Type B pancreatic cell (in vitro differentiated cells): Measurements from ENCODE around the gene FGF5. TPM values are rescaled to one million over a fixed set of nuclear protein-coding genes. Genes with fewer than 3 reads are reported as not detected.

ENCODE experiments used
- DNase-seq: peaks from one replicate; pipeline ENCODE4 v3.0.0; 2021; ENCODE audit warnings: mixed read lengths; ENCODE audit not compliant: unreplicated experiment; ENCODE audit errors: extremely low spot score
- H3K27ac Mint-ChIP-seq: 2 replicates; pipeline ENCODE4 v1.8.0; 2021; ENCODE audit warnings: mild to moderate bottlenecking, mixed read lengths
- H3K27me3 Mint-ChIP-seq: 2 replicates; pipeline ENCODE4 v1.8.0; 2021; ENCODE audit warnings: mixed read lengths
- H3K36me3 Mint-ChIP-seq: 2 replicates; pipeline ENCODE4 v1.8.0; 2021; ENCODE audit warnings: mixed read lengths
- H3K4me1 Mint-ChIP-seq: one replicate; pipeline ENCODE4 v1.8.0; 2021; ENCODE audit warnings: mixed read lengths; ENCODE audit not compliant: unreplicated experiment
- H3K4me3 Mint-ChIP-seq: 2 replicates; pipeline ENCODE4 v1.8.0; 2021; ENCODE audit warnings: mild to moderate bottlenecking, mixed read lengths
- H3K9me3 Mint-ChIP-seq: 2 replicates; pipeline ENCODE4 v1.8.0; 2021; ENCODE audit warnings: mixed read lengths
- total RNA-seq: library from RNA; stranded (reverse); gene quantifications from 2 replicates; pipeline ENCODE4 v1.2.1, GENCODE V29; 2021; ENCODE audit warnings: low replicate concordance
- TF ChIP-seq, protein P1 (sequence below): fragments of 200-600 bp; sonication (generic); conservative IDR thresholded peaks from 2 replicates; pipeline ENCODE4 v1.5.0; 2021; ENCODE audit warnings: antibody characterized with exemption, mild to moderate bottlenecking

Gene FGF5
- total RNA-seq, 1 donor from 2014 or later = 0.75 TPM

DNA sequence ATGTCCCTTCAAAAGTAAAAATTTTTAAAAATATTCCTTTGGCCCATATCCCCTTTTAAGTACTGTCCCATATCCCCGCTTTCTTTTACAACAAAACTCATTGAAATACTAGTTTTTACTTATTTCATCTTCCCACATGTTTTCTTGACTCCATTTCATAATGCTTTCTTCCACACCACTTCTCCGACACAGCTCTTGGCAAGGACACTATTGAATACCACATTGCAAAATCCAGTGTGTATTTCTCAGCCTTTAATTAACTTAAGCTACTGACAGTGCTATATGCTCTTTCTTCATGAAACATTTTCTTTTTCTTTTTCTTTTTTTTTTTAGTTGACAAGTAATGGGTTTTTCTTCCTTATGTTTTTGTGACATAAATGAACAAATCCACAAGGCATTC, 40.4 kb upstream of the FGF5 start:
- Mint-ChIP-seq H3K36me3 (no peaks in the 10 kb centered on the region), H3K27me3 (peaks cover 45% of the 10 kb centered on the region), H3K4me3 (no peak overlapping the region), H3K27ac (no peak overlapping the region), H3K9me3 (no peaks in the 10 kb centered on the region), H3K4me1 (no peaks in the 10 kb centered on the region)
- TF ChIP-seq, protein P1, sequence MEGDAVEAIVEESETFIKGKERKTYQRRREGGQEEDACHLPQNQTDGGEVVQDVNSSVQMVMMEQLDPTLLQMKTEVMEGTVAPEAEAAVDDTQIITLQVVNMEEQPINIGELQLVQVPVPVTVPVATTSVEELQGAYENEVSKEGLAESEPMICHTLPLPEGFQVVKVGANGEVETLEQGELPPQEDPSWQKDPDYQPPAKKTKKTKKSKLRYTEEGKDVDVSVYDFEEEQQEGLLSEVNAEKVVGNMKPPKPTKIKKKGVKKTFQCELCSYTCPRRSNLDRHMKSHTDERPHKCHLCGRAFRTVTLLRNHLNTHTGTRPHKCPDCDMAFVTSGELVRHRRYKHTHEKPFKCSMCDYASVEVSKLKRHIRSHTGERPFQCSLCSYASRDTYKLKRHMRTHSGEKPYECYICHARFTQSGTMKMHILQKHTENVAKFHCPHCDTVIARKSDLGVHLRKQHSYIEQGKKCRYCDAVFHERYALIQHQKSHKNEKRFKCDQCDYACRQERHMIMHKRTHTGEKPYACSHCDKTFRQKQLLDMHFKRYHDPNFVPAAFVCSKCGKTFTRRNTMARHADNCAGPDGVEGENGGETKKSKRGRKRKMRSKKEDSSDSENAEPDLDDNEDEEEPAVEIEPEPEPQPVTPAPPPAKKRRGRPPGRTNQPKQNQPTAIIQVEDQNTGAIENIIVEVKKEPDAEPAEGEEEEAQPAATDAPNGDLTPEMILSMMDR = no peak
- DNase-seq = no peak

DNA sequence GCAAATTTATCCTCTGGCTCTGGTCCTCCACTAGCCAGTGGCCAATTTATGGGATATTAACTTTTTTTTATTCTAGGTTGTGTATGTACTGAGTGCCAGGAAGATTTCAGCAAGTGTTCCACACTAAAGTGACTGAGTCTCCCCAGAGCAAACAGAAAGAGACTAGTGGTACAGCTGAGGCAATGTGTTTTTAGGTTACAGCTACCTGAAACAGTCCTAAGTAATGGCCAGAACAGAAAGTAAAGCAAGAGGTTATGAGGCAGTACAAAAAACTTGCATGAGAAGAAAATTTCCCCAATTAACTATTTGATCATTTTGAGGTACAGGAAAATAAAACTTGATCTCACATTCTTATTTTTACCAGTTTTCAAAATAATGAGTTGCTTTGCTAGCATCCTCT, 38.0 kb upstream of the FGF5 start:
- H3K27me3 Mint-ChIP-seq = peaks cover 40% of the 10 kb centered on the region
- DNase-seq = no peak
- H3K4me1 Mint-ChIP-seq = no peaks in the 10 kb centered on the region
- no peak overlapping the region for H3K27ac Mint-ChIP-seq
- no peaks in the 10 kb centered on the region for H3K9me3 Mint-ChIP-seq
- no peak overlapping the region for H3K4me3 Mint-ChIP-seq
- TF ChIP-seq, protein P1 = no peak
- no peaks in the 10 kb centered on the region for H3K36me3 Mint-ChIP-seq

DNA sequence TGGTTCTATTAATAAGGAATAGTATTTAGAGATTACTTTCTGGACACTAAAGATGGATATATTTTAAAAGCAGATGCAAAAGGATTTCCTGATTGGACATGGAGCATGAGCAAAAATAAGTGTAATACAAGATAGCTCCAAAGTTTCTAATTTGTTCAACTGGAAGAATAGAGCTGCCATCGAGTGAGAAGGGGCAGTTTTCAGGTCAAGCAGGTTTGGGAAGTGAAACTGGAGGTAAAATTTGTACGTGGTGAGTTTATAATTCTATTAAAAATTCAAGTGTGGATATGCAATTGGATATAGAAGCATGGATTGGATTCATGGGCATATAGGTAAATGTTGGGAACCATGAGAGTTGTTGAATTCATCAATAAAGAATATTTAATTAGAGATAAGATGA, 37.3 kb upstream of the FGF5 start:
- Mint-ChIP-seq H3K4me3 (no peak overlapping the region), H3K36me3 (no peaks in the 10 kb centered on the region), H3K4me1 (no peaks in the 10 kb centered on the region), H3K27me3 (peaks cover 46% of the 10 kb centered on the region), H3K9me3 (no peaks in the 10 kb centered on the region), H3K27ac (no peak overlapping the region)
- no peak for DNase-seq
- TF ChIP-seq, protein P1 = no peak

DNA sequence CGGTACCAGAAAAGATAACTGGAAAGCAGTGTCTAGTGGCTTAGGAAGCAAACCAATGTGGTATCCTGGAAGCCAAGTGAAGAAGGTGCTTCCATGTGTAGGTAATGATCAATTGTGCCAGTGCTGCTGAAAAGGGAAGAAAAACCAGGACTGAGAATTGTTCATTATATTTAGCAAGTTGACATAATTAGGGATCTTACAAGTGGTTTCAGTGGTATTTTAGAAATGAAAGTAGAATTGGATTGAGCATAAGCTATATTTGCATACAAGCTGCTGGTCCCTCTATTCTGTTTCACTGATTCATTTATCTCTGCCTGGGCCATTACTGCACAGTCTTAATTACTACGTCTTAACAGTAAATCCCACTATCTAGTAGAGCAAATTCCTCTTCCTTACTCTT, 36.9 kb upstream of the FGF5 start:
- no peaks in the 10 kb centered on the region for H3K4me1 Mint-ChIP-seq
- H3K27me3 Mint-ChIP-seq = peaks cover 49% of the 10 kb centered on the region
- no peak overlapping the region for H3K4me3 Mint-ChIP-seq
- TF ChIP-seq, protein P1 = no peak
- DNase-seq = no peak
- H3K36me3 Mint-ChIP-seq = no peaks in the 10 kb centered on the region
- H3K27ac Mint-ChIP-seq = no peak overlapping the region
- H3K9me3 Mint-ChIP-seq = no peaks in the 10 kb centered on the region

DNA sequence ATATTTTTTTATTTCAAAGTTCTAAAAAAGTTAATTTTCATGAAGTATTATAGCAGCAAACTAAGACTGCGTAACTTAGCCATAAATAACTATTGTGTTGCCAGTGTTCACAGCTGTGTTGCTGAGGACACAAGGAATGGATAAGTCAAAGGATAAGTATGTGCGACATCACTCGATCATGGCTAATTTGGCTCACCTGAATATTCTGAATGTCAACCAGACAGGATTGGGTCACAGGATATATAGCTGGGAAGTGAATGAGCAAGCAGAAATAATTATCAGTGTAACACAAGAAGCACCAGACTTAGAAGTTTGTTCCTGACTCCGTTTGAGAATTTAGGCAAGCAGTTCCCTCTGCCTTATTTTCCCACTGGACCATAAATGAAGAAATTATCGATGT, 35.3 kb upstream of the FGF5 start:
- Mint-ChIP-seq H3K27ac (no peak overlapping the region), H3K4me3 (no peak overlapping the region), H3K4me1 (no peaks in the 10 kb centered on the region), H3K27me3 (peaks cover 55% of the 10 kb centered on the region), H3K36me3 (no peaks in the 10 kb centered on the region), H3K9me3 (no peaks in the 10 kb centered on the region)
- TF ChIP-seq, protein P1 = no peak
- no peak for DNase-seq

DNA sequence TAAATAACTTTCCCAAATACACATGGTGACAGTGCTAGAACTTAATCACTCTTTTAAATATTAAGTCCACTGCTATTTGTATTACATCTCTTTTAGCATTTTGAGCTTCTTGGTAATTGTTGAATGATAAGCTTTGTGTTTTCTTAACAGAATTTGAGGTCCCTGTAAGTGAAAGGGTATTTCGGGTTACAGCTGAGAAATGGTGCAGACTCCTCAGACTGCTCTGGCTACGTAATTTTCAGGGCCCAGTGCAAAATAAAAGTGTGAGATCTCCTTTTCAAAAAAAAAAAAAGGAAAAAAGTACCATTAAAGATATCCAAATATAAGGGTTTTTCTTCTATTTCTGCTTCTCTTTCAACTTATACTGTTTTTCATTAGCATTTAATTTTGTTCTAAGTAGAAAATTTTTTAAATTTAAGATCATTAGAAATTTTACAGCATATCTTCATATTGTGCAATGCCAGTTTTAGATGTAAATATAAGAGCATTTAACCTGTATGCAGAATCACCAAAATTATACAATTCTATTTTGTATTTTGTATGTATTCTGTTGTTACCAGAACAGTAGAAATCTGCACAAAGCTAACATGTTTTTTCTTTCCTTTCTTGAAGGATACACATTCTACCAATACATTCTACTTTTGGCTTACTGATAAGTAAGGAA, 33.6 kb upstream of the FGF5 start:
- Mint-ChIP-seq H3K27me3 (peaks cover 64% of the 10 kb centered on the region), H3K9me3 (no peaks in the 10 kb centered on the region), H3K4me3 (no peak overlapping the region), H3K4me1 (no peaks in the 10 kb centered on the region), H3K36me3 (no peaks in the 10 kb centered on the region), H3K27ac (no peak overlapping the region)
- DNase-seq = no peak
- TF ChIP-seq, protein P1 = no peak
